Parathyroid adenoma (tissue), 2 donors: ENCODE results near the gene TOMM7.
"Not testable (repeated sequence)": the region's sequence is repeated elsewhere in the genome, so short reads cannot be mapped to it uniquely, and the experiment has no call there.

ENCODE experiments used
- H2AFZ ChIP-seq: fragments of 300-600 bp; sonication (generic); one replicate; pipeline ENCODE4 v1.7.0; 2017; ENCODE audit warnings: antibody characterized with exemption, mild to moderate bottlenecking
- H3K27ac ChIP-seq: fragments of 300-600 bp; sonication (generic); one replicate; pipeline ENCODE4 v1.7.0; 2017
- H3K27me3 ChIP-seq: fragments of 300-600 bp; sonication (generic); one replicate; pipeline ENCODE4 v1.7.0; 2017; ENCODE audit warnings: low read length; ENCODE audit not compliant: control insufficient read depth, insufficient read depth
- H3K36me3 ChIP-seq: fragments of 300-600 bp; sonication (generic); one replicate; pipeline ENCODE4 v1.7.0; 2017; ENCODE audit warnings: low read length; ENCODE audit not compliant: control insufficient read depth, insufficient read depth
- H3K4me1 ChIP-seq: fragments of 300-600 bp; sonication (generic); one replicate; pipeline ENCODE4 v1.7.0; 2017; ENCODE audit warnings: control low read depth
- H3K4me2 ChIP-seq: fragments of 300-600 bp; sonication (generic); one replicate; pipeline ENCODE4 v1.7.0; 2017; ENCODE audit warnings: low read length
- H3K4me3 ChIP-seq: fragments of 300-600 bp; sonication (generic); one replicate; pipeline ENCODE4 v1.7.0; 2017; ENCODE audit warnings: low read depth, low read length
- H3K79me2 ChIP-seq: fragments of 300-600 bp; sonication (generic); one replicate; pipeline ENCODE4 v1.7.0; 2017; ENCODE audit warnings: control low read depth
- H3K9ac ChIP-seq: fragments of 300-600 bp; sonication (generic); one replicate; pipeline ENCODE4 v1.7.0; 2017; ENCODE audit warnings: mild to moderate bottlenecking
- H3K9me3 ChIP-seq: fragments of 300-600 bp; sonication (generic); one replicate; pipeline ENCODE4 v1.7.0; 2017; ENCODE audit warnings: low read length; ENCODE audit not compliant: control insufficient read depth
- TF ChIP-seq, protein P1 (sequence below): fragments of 300-600 bp; sonication (generic); IDR thresholded peaks from one replicate; pipeline ENCODE4 v1.7.0; 2017; ENCODE audit warnings: antibody characterized with exemption, mild to moderate bottlenecking
- donor health status: primary hyperparathyroidism.

TOMM7 gene

DNA sequence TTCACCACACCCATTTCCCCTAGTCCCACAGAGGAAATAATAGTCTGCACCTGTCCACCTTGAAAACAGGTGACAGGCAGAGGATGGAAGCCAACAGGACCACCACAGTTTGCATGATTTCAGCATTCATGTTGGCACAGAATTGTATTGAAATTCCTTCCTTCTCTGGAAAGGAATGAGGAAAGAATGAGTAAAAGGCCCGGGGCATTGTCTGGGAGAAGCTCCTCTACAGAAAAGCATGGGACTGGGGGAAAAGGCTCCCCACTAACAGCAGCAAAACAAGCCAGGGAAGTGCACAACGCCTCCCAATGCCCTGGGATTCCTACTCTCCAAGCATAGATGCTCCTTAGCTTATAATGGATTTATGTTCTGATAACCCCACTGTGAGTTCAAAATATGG is 28.5 kb upstream of the TOMM7 start:
- Histone ChIP-seq H3K4me1 (no peaks in the 10 kb centered on the region), H3K36me3 (no peaks in the 10 kb centered on the region), H3K27me3 (no peaks in the 10 kb centered on the region), H3K9me3 (no peaks in the 10 kb centered on the region), H3K9ac (no peak overlapping the region), H3K4me2 (no peak overlapping the region), H3K79me2 (no peaks in the 10 kb centered on the region), H3K27ac (no peak overlapping the region), H2AFZ (no peak overlapping the region), H3K4me3 (no peak overlapping the region)
- TF ChIP-seq, protein P1, sequence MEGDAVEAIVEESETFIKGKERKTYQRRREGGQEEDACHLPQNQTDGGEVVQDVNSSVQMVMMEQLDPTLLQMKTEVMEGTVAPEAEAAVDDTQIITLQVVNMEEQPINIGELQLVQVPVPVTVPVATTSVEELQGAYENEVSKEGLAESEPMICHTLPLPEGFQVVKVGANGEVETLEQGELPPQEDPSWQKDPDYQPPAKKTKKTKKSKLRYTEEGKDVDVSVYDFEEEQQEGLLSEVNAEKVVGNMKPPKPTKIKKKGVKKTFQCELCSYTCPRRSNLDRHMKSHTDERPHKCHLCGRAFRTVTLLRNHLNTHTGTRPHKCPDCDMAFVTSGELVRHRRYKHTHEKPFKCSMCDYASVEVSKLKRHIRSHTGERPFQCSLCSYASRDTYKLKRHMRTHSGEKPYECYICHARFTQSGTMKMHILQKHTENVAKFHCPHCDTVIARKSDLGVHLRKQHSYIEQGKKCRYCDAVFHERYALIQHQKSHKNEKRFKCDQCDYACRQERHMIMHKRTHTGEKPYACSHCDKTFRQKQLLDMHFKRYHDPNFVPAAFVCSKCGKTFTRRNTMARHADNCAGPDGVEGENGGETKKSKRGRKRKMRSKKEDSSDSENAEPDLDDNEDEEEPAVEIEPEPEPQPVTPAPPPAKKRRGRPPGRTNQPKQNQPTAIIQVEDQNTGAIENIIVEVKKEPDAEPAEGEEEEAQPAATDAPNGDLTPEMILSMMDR: no peak

DNA sequence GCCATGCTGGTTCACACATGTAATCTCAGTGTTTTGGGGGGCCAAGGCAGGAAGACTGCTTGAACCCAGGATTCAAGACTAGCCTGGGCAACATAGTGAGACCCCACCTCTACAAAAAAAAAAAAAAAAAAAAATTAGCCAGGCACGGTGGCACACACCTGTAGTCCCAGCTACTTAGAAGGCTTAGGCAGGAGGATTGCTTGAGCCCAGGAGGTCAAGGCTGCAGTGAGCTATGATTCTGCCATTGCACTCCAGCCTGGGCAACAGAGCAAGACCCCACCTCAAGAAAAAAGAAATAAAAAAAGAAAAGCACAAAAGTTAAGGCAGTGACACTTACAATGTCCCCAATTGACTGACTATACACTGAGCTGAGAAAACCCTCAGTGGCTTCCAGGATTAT is 27.7 kb upstream of the TOMM7 start:
- H3K4me2 ChIP-seq, H3K27me3 ChIP-seq, H3K79me2 ChIP-seq, H3K9ac ChIP-seq, H2AFZ ChIP-seq, H3K36me3 ChIP-seq, H3K4me3 ChIP-seq, H3K27ac ChIP-seq, H3K9me3 ChIP-seq, H3K4me1 ChIP-seq: not testable (repeated sequence)

DNA sequence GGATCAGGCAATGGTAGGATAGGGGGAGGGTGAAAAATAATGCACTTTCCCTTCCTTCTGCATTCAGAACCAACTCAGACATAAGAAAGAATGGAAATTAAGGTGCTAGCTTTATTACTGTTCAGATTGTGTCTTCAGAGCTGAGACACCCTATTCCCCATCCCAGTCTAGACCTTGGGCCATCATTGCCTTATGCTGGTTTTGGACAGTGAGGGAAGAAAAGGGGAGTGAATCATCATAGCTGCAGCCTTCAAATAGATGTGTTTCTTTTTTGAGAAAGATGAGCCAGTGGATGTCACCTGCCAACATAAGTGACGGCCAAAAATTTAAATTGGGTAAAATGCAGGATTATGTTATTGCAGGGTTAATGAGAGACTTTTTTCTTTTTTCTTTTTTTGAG is 27.0 kb upstream of the TOMM7 start:
- H3K9me3 ChIP-seq: no peaks in the 10 kb centered on the region
- TF ChIP-seq, protein P1: no peak
- H3K36me3 ChIP-seq: no peaks in the 10 kb centered on the region
- H2AFZ ChIP-seq: no peak overlapping the region
- no peaks in the 10 kb centered on the region for H3K79me2 ChIP-seq
- H3K4me2 ChIP-seq: no peak overlapping the region
- no peak overlapping the region for H3K9ac ChIP-seq
- H3K27me3 ChIP-seq: no peaks in the 10 kb centered on the region
- H3K4me3 ChIP-seq: no peak overlapping the region
- no peak overlapping the region for H3K27ac ChIP-seq
- no peaks in the 10 kb centered on the region for H3K4me1 ChIP-seq

DNA sequence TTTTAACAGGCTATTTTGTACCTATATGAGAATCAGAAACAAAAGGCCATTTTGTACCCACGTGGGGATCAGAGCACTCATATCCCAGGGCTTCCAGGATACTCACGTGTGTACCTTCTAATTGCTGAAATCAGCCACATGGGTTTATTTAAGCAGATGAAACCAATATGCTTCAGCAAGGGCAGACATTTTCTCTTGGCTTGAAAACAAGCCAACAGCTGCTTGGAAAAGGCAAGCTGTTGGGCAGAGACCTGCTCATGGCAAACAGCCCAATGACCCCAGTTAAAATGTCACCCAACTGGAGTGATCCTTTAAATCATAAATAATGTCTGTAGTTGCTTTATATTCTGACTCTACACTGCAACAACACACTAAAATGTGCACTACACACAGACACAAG is 26.5 kb upstream of the TOMM7 start:
- Histone ChIP-seq H3K4me1 (no peaks in the 10 kb centered on the region), H3K9ac (no peak overlapping the region), H3K79me2 (no peaks in the 10 kb centered on the region), H3K27ac (no peak overlapping the region), H3K36me3 (no peaks in the 10 kb centered on the region), H2AFZ (no peak overlapping the region), H3K9me3 (no peaks in the 10 kb centered on the region), H3K4me2 (no peak overlapping the region), H3K27me3 (no peaks in the 10 kb centered on the region), H3K4me3 (no peak overlapping the region)
- TF ChIP-seq, protein P1: no peak

DNA sequence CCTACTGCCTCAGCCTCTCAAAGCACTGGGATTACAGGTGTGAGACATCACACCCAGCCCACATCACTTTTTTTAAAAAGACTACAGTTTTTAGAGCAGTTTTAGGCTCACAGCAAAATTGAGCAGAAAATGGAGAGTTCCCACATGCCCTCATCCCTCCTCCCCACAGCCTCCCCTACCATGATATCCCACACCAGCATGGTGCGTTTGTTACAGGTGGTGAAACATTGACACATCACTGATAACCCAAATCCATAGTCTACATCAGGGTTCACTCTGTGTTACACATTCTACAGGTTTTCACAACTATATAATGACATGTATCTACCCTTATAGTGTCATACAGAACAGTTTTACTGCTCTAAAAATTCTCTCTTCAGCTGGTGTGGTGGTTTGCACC is 24.3 kb upstream of the TOMM7 start:
- H3K79me2 ChIP-seq: no peaks in the 10 kb centered on the region
- H3K4me1 ChIP-seq: no peaks in the 10 kb centered on the region
- H3K9me3 ChIP-seq: no peaks in the 10 kb centered on the region
- no peak overlapping the region for H2AFZ ChIP-seq
- no peaks in the 10 kb centered on the region for H3K27me3 ChIP-seq
- TF ChIP-seq, protein P1: no peak
- no peak overlapping the region for H3K27ac ChIP-seq
- H3K4me2 ChIP-seq: no peak overlapping the region
- H3K36me3 ChIP-seq: no peaks in the 10 kb centered on the region
- no peak overlapping the region for H3K4me3 ChIP-seq
- H3K9ac ChIP-seq: no peak overlapping the region
